Measurements from ENCODE around the gene ZNF138.

Gene ZNF138

GRCh38 chr7:64875258-64875657 lies 81.0 kb downstream of the ZNF138 start:
- DNase-seq (ENCODE audit: low read depth in 2 of 2) = no peak

- DNase-seq (ENCODE audit: low read depth in 2 of 2) = no peak
Observed at GRCh38 chr7:64875658-64876406, 81.6 kb downstream of the ZNF138 start.

GRCh38 chr7:64876792-64877713 lies 82.8 kb downstream of the ZNF138 start:
- peak; percentile 42 to 64 for DNase-seq (ENCODE audit: low read depth in 2 of 2)

- no peak for DNase-seq (ENCODE audit: low read depth in 2 of 2)
Observed at GRCh38 chr7:64877714-64878610, 83.7 kb downstream of the ZNF138 start.

- DNase-seq (ENCODE audit: low read depth in 2 of 2) = no peak
Observed at GRCh38 chr7:64878684-64879083, 84.5 kb downstream of the ZNF138 start.

GRCh38 chr7:64879086-64879730 lies 85.0 kb downstream of the ZNF138 start:
- DNase-seq (ENCODE audit: low read depth in 2 of 2) = no peak

GRCh38 chr7:64879800-64880199 lies 85.6 kb downstream of the ZNF138 start:
- DNase-seq (ENCODE audit: low read depth in 2 of 2) = no peak

GRCh38 chr7:64880322-64881297 lies 86.4 kb downstream of the ZNF138 start:
- no peak for DNase-seq (ENCODE audit: low read depth in 2 of 2)

GRCh38 chr7:64881461-64882287 lies 87.4 kb downstream of the ZNF138 start:
- DNase-seq (ENCODE audit: low read depth in 2 of 2) = no peak

GRCh38 chr7:64882341-64883112 lies 88.3 kb downstream of the ZNF138 start:
- DNase-seq (ENCODE audit: low read depth in 2 of 2) = peak in 1 of 2 donors; percentile 21

Data from stimulated activated CD4-positive, alpha-beta T cell treated with anti-CD3 and anti-CD28 coated beads, Interleukin-1b, Interleukin-23, amount 100 ng/mL, for 4 hours (primary cell).